Neuron (in vitro differentiated cells): Measurements from ENCODE around the gene MUC2.

Source experiments
- H2AFZ ChIP-seq: one replicate; pipeline ENCODE4 v1.6.1; 2013; ENCODE audit warnings: low read depth, mild to moderate bottlenecking, inconsistent platforms, low read length, moderate library complexity
- H3K27me3 ChIP-seq: one replicate; pipeline ENCODE4 v1.6.1; 2013; ENCODE audit warnings: low read length; ENCODE audit not compliant: insufficient read depth
- H3K36me3 ChIP-seq: one replicate; pipeline ENCODE4 v1.6.1; 2013; ENCODE audit warnings: low read length; ENCODE audit not compliant: insufficient read depth
- H3K4me1 ChIP-seq: one replicate; pipeline ENCODE4 v1.6.1; 2013; ENCODE audit warnings: low read length; ENCODE audit not compliant: insufficient read depth
- H3K4me3 ChIP-seq: 2 replicates; pipeline ENCODE4 v1.5.1; 2013; ENCODE audit warnings: mild to moderate bottlenecking, low read length, moderate library complexity
- H3K9me3 ChIP-seq: one replicate; pipeline ENCODE4 v1.6.1; 2013; ENCODE audit warnings: low read length

Gene MUC2

DNA sequence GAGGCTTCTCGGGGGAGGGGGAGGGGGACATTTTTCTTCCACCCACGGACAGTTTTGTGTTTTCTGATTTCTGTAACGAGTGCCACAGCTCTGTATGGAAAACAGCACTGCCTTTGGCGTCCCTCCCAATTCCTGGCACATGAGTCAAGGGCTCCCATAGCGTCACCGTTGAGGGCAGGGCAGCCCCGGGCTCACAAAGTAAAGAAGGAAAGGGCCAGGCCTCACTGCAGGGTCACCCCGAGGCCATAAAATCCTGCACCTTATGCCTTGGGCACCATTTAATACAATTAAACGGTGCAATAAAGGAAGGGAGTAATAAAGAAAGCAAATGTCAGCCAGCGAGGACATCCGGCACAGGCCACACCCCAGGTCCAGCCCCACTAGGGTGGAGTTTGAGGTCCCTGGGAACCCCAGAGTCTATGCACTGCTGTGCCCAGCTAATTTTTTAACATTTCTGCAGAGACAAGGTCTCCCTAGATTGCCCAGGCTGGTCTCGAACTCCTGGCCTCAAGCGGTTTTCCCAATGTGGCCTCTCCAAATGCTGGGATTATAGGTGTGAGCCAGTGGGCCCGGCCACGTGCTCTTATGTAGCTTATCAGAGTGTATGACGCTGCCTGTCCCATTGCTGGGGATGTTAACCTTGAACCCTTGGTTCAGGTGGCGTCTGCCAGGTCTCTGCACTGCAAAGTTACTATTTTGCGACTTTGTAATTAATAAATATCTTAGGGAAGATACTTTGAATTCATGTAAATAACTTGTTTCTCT lies 13.6 kb upstream of the MUC2 start:
- Histone ChIP-seq H3K36me3 (no peaks in the 10 kb centered on the region), H3K4me3 (no peak overlapping the region), H2AFZ (no peak overlapping the region), H3K27me3 (no peaks in the 10 kb centered on the region), H3K4me1 (no peaks in the 10 kb centered on the region), H3K9me3 (peaks cover 6% of the 10 kb centered on the region)

GRCh38 chr11:1062075-1062820 lies 12.4 kb upstream of the MUC2 start:
- Histone ChIP-seq H3K4me1 (no peaks in the 10 kb centered on the region), H3K27me3 (no peaks in the 10 kb centered on the region), H3K4me3 (no peak overlapping the region), H3K9me3 (peaks cover 6% of the 10 kb centered on the region), H2AFZ (no peak overlapping the region), H3K36me3 (no peaks in the 10 kb centered on the region)

- Histone ChIP-seq H3K4me1 (no peaks in the 10 kb centered on the region), H3K27me3 (no peaks in the 10 kb centered on the region), H3K36me3 (no peaks in the 10 kb centered on the region), H3K9me3 (peaks cover 5% of the 10 kb centered on the region), H2AFZ (no peak overlapping the region), H3K4me3 (no peak overlapping the region)
These were observed 10.5 kb upstream of the MUC2 start for GRCh38 chr11:1064167-1064566.

DNA sequence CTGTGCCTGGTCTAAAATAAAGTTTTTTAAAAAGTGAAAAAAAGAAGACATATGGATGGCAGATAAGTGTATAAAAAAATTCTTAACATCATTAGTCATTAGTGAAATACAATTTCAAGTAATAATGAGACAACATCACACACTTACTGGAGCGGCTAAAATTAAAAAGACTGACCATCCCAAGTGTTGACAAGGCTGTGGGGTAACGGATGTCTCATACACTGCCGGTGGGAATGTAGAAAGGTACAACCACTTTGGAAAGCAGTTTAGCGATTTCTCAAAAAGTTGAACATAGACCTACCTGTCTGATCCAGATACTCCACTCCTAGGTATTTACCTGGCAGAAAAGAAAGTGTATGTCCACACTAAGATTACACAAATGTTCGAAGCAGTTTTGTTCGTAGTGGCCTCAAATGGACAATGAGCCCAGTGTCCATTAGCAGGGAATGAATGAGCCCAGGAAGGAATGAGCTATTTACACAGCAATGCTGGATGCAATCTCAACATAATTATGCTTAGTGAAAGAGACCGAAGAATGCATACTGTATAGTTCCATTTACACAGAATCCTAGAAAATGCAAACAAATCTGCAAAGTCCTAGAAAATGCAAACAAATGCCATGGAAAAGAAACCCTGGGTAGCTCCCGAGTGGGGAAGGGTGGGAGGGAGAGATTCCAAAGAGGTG lies 6.7 kb upstream of the MUC2 start:
- peaks cover 1% of the 10 kb centered on the region for H3K27me3 ChIP-seq
- no peak overlapping the region for H2AFZ ChIP-seq
- H3K4me3 ChIP-seq: no peak overlapping the region
- no peaks in the 10 kb centered on the region for H3K4me1 ChIP-seq
- no peaks in the 10 kb centered on the region for H3K36me3 ChIP-seq
- H3K9me3 ChIP-seq: peaks cover 2% of the 10 kb centered on the region

DNA sequence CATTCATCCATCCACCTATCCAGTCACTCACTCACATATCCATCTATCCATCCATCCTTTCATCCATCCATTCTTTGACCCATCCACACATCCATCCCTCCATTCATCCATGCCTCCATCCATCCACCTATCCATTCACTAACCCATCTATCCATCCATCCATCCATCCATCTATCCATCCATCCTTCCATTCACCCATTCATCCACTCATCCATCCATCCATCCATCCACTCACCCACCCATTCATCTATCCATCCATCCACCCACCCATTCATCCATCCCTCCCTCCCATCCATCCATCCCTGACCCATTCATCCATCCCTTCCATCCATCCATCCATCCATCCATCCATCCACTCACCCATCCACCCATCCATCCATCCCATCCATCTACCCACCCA lies 4.9 kb upstream of the MUC2 start:
- H3K9me3 ChIP-seq: peaks cover 2% of the 10 kb centered on the region
- no peak overlapping the region for H3K4me3 ChIP-seq
- peaks cover 6% of the 10 kb centered on the region for H3K27me3 ChIP-seq
- no peak overlapping the region for H2AFZ ChIP-seq
- H3K36me3 ChIP-seq: no peaks in the 10 kb centered on the region
- H3K4me1 ChIP-seq: no peaks in the 10 kb centered on the region

DNA sequence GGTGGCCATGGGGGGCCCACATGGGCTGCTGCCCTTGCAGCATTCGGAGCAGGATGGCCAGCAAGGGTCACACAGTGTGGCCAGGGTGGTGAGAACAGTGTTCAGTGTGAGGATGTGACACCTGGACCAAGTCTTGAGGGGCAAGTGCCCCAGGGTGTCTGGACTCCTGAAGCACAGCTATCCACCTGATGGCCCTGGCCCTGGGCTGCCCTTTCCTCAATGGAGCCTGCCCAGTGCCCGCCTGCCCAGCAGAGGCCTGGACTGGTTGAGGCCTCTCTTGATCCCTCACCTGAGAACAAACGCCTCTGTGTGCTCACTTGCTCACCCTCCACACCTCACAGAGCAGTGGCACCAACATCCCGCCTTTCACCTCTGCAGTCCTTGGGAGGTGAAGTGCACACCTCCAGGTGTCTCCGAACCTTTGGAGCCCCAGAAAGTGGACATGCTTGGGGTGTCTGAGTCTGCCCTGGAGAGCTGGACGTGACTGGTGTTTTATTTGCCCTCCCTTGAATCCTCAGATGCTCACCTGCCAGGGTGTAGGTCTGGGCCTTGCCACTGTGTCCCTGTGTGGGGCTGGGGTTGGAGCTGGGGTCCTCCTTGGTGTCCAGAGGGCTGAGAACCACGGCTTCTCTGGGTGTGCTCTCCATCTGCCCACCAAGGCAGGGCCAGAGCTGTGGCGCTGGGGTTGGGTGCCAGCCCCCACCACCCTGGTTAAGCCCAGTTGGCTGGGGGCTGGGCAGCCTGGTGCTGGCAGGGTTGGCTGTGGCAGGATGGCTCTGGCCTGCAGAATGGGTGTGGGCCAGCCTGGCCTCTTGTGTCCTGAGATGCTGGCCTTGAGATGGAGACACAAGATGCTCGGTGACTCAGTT lies 3.8 kb upstream of the MUC2 start:
- no peak overlapping the region for H2AFZ ChIP-seq
- no peak overlapping the region for H3K4me3 ChIP-seq
- H3K9me3 ChIP-seq: peaks cover under 1% of the 10 kb centered on the region
- no peaks in the 10 kb centered on the region for H3K4me1 ChIP-seq
- peaks cover 6% of the 10 kb centered on the region for H3K27me3 ChIP-seq
- no peaks in the 10 kb centered on the region for H3K36me3 ChIP-seq

DNA sequence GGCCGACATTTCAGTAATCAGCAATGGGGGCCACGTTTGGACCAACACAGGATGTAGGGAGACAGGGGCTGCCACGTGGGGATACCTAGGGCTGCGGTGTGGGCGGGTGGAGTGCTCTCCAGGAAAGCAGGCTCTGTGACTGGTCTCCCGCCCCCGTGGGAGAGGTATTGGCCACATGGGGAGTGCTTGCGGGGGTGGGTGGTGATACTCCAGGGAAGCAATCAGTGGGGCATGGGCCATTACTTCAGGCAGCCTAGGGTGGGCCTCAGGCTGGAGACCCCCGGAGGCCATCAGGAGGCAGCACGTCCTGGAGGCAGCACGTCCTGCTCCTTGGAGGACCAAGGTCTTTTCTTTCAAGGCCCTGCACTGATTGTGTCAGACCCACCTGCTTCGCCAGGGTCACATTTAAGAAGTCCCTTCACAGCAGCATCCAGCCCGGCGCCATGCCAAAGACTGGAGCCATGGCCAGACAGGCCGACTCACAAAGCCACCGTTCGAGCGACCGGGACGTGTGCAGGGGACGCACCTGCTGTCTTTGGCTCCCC lies 3.0 kb upstream of the MUC2 start:
- Histone ChIP-seq H3K36me3 (no peaks in the 10 kb centered on the region), H3K4me1 (no peaks in the 10 kb centered on the region), H3K9me3 (no peaks in the 10 kb centered on the region), H3K4me3 (no peak overlapping the region), H2AFZ (no peak overlapping the region), H3K27me3 (peaks cover 6% of the 10 kb centered on the region)

DNA sequence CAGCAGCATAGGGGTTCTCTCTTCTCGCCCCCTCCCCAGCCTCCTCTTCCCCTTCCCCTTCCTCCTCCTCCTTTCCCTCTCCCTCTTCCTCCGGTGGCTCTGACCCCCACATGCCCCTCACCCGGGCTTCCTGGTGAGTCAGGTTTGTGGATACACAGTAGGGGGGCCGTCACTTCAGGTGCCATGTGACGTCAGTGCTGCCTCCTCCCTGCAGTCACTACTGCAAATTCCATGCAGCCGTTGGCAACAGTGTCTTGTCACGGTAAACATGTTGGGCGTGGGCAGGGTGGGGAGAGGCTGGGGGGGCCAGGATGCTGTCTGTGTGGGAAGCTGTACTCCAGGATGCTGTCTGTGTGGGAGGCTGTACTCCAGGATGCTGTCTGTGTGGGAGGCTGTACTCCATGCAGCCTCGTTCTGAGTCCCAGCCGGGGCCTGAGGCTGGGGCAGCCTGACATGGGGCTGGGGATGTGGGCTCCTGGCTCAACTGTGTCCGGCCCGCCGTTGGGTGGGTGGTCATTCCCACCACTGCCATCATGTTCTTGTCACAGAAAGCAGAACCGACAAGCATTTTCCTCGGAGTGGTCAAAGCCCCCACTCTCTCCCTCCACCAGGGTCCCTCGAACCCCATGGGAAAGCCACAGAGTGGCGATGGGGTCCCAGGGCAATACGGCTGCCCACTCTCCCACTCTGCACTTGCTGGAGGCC lies 2.4 kb upstream of the MUC2 start:
- Histone ChIP-seq H3K36me3 (no peaks in the 10 kb centered on the region), H3K9me3 (no peaks in the 10 kb centered on the region), H3K27me3 (peaks cover 6% of the 10 kb centered on the region), H3K4me1 (no peaks in the 10 kb centered on the region), H2AFZ (no peak overlapping the region), H3K4me3 (no peak overlapping the region)

- no peaks in the 10 kb centered on the region for H3K9me3 ChIP-seq
- no peak overlapping the region for H2AFZ ChIP-seq
- no peaks in the 10 kb centered on the region for H3K4me1 ChIP-seq
- H3K27me3 ChIP-seq: peaks cover 6% of the 10 kb centered on the region
- no peak overlapping the region for H3K4me3 ChIP-seq
- H3K36me3 ChIP-seq: no peaks in the 10 kb centered on the region
These were observed 1.8 kb upstream of the MUC2 start for GRCh38 chr11:1072821-1073231.

DNA sequence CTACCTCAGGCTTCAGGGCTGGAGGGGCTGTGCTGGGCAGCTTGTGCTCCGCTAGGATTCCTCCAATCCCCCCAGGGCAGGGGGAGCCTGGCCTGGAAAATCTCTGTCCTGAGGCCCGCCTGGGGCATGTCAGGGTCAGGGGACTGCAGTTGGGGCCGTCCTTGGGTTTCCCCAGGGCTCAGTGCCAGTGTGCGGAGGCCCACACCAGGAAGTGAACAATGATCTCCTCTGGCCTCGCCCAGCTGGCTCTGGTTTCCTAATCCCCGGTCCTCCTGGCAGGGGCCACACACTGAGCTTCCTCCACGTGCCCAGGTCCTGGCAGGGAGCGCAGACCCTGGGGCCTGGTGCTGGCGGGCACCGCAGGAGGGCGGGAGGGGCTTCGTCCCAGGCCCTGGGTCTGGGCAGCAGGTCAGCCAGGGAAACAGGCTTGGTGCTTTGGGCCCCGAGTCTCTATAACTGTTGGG lies 1.4 kb upstream of the MUC2 start:
- no peaks in the 10 kb centered on the region for H3K9me3 ChIP-seq
- H3K4me3 ChIP-seq: no peak overlapping the region
- H3K27me3 ChIP-seq: peaks cover 6% of the 10 kb centered on the region
- H3K4me1 ChIP-seq: no peaks in the 10 kb centered on the region
- no peak overlapping the region for H2AFZ ChIP-seq
- H3K36me3 ChIP-seq: no peaks in the 10 kb centered on the region

DNA sequence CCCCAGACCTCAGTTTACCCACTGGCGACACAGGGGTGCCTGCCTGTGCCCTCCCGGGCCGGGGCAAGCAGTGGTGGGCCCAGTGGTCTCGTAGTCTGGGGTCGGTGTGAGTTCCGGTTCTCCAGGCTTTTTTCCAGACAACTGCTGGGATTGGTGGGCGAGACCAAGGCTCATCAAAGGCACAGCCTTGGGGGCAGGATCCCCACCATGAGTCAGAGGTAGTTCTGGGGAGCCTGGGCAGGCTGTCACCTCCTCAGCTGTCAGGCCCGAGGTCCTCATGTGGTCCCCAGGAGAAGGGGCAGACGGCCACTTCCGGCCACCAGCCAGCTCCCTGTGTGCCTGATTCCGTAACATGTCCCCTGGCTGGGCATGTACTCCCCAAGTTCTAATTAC lies 827 bp upstream of the MUC2 start:
- H3K4me3 ChIP-seq: no peak overlapping the region
- no peaks in the 10 kb centered on the region for H3K9me3 ChIP-seq
- H2AFZ ChIP-seq: no peak overlapping the region
- H3K4me1 ChIP-seq: no peaks in the 10 kb centered on the region
- peaks cover 6% of the 10 kb centered on the region for H3K27me3 ChIP-seq
- H3K36me3 ChIP-seq: no peaks in the 10 kb centered on the region

DNA sequence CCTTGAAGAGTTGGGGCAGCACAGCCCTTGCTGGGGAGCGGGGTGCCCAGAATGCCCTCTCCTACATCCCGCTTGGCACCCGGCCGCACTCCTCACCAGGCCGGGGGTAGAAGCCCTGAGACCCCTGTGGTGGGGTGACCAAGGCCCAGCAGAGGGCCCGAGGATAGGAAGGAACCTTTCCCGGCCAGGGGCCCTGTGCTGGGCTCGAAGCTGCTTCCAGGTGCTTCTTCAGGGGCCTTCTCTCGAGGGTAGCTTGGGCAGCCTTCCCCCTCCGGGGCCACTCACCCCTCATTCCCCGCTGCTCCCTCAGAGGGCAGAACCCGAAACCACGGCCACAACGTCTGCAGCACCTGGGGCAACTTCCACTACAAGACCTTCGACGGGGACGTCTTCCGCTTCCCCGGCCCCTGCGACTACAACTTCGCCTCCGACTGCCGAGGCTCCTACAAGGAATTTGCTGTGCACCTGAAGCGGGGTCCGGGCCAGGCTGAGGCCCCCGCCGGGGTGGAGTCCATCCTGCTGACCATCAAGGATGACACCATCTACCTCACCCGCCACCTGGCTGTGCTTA lies 752 bp downstream of the MUC2 start:
- Histone ChIP-seq H3K4me3 (no peak overlapping the region), H3K36me3 (no peaks in the 10 kb centered on the region), H2AFZ (no peak overlapping the region), H3K27me3 (peaks cover 6% of the 10 kb centered on the region), H3K9me3 (no peaks in the 10 kb centered on the region), H3K4me1 (no peaks in the 10 kb centered on the region)
